ENCODE measurements around the gene SLC47A2. TPM values are rescaled to one million over a fixed set of nuclear protein-coding genes. Genes with fewer than 3 reads are reported as not detected.

Gene SLC47A2
- total and polyA plus RNA-seq, 2 of the 13 experiments (the other 11 are each of a cell fraction or from before 2014, with no cell fraction given) = 0.04 TPM; not detected in 1

GRCh38 chr17:19646788-19647696 is 69.3 kb downstream of the SLC47A2 start (continued):
- 0 out of 2 replicates have a peak, but pooled peaks have one; percentile 18 for TF ChIP-seq GATA4 (IDR thresholded peaks at IDR 0.05; ENCODE audit: borderline replicate concordance, low read depth)
- TF ChIP-seq, protein P1, sequence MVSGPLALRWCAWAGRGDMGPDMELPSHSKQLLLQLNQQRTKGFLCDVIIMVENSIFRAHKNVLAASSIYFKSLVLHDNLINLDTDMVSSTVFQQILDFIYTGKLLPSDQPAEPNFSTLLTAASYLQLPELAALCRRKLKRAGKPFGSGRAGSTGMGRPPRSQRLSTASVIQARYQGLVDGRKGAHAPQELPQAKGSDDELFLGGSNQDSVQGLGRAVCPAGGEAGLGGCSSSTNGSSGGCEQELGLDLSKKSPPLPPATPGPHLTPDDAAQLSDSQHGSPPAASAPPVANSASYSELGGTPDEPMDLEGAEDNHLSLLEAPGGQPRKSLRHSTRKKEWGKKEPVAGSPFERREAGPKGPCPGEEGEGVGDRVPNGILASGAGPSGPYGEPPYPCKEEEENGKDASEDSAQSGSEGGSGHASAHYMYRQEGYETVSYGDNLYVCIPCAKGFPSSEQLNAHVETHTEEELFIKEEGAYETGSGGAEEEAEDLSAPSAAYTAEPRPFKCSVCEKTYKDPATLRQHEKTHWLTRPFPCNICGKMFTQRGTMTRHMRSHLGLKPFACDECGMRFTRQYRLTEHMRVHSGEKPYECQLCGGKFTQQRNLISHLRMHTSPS (CRISPR knock-in tag; IDR thresholded peaks at IDR 0.05; ENCODE audit: low read depth) = peak; percentile 65; the same call in 1 of the 2 replicates
- TF ChIP-seq ZNF263 (CRISPR knock-in tag; IDR thresholded peaks at IDR 0.05) = peak; percentile 88
- peak; percentile 78 for TF ChIP-seq TCF7 (IDR thresholded peaks at IDR 0.05; ENCODE audit: low read depth)
- TF ChIP-seq ZNF746 (CRISPR knock-in tag; IDR thresholded peaks at IDR 0.05) = no peak
- TF ChIP-seq MTA3 (CRISPR knock-in tag; IDR thresholded peaks at IDR 0.05) = no peak
- no peak for TF ChIP-seq SALL2 (CRISPR knock-in tag; IDR thresholded peaks at IDR 0.05)
- peak; percentile 88 for TF ChIP-seq ONECUT2 (CRISPR knock-in tag; IDR thresholded peaks at IDR 0.05)
- peak; percentile 35; the same call in 1 of the 2 replicates for TF ChIP-seq ZNF670 (CRISPR knock-in tag; IDR thresholded peaks at IDR 0.05; ENCODE audit: borderline replicate concordance)
- TF ChIP-seq ZNF816 (CRISPR knock-in tag; IDR thresholded peaks at IDR 0.05; ENCODE audit: borderline replicate concordance) = peak; percentile 62; the same call in 1 of the 2 replicates
- peak; percentile 59 for TF ChIP-seq HNF4A (CRISPR knock-in tag; IDR thresholded peaks at IDR 0.05)
- peak; percentile 87 for TF ChIP-seq NCOA2 (CRISPR knock-in tag; IDR thresholded peaks at IDR 0.05)
- no peak for TF ChIP-seq MAZ (IDR thresholded peaks at IDR 0.05; ENCODE audit: borderline replicate concordance, low read depth, low read length)
- no peak for TF ChIP-seq MAZ (CRISPR knock-in tag; IDR thresholded peaks at IDR 0.05; ENCODE audit: low read depth)
- TF ChIP-seq ZNF501 (CRISPR knock-in tag; IDR thresholded peaks at IDR 0.05) = no peak
- TF ChIP-seq ZNF782 (CRISPR knock-in tag; IDR thresholded peaks at IDR 0.05; ENCODE audit: borderline replicate concordance) = no peak
